H1 (cell line): ENCODE data around the gene ZKSCAN1. TPM values are rescaled to one million over a fixed set of nuclear protein-coding genes. Genes with fewer than 3 reads are reported as not detected.

Experiments
- CHD7 ChIP-seq: fragments of 300-600 bp; sonication (generic); IDR thresholded peaks from 2 replicates; pipeline ENCODE4 v1.7.1; 2012; ENCODE audit warnings: low read length, moderate library complexity, mild to moderate bottlenecking, inconsistent platforms; ENCODE audit not compliant: insufficient replicate concordance
- polyA plus RNA-seq, 7 experiments: library from polyadenylated mRNA; depleted of rRNA in 3 of 7; stranded (reverse) in 5 of 7; unstranded in 2 of 7; fragments of >200 nt in 5 of 7; fragments of 200-250 nt in 2 of 7; gene quantifications; 1 replicate in 5 of 7; 2 replicates in 1 of 7; 4 replicates in 1 of 7; pipeline versions ENCODE4 v1.2.1 to v1.2.3, GENCODE V29; 2011 to 2013; ENCODE audit warnings: missing spikeins in 2 of 7, mixed read lengths in 2 of 7
- total RNA-seq: library from RNA; stranded (reverse); fragmentation: NEBNext Ultra II Directional; extraction: Animal tissue kit (Norgen Biotek cat#: 25700); gene quantifications from 2 replicates; pipeline ENCODE4 v1.2.1, GENCODE V29; 2021

ZKSCAN1 gene
- total and polyA plus RNA-seq, 2 of the 8 experiments (the other 6 are each of a cell fraction or from before 2014, with no cell fraction given), result 8.2 to 40.6 TPM

DNA sequence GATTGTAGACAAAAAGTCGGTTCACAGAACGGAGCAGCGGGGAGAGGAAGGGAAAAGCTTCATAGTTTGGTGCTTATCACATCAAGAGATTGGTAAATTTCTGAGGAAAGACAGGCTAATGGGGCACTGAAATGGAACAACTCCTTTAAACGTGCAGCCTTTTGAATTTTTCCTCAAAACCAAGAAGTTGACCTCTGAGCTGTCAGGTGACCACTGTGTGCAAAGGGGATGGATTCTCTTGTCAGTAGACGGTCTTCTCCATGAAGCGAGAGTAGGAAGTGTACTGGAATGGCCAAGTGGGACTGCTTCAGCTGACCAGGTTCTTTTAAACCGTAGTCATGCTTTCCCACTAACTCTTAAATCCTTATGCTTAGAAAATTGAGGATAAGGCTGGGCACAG is 22.9 kb downstream of the ZKSCAN1 start (continued):
- TF ChIP-seq CHD7, result no peak
